ENCODE data around the gene TNFRSF11A. TPM values are rescaled to one million over a fixed set of nuclear protein-coding genes. Genes with fewer than 3 reads are reported as not detected.

The TNFRSF11A gene
- total RNA-seq, 5 donors from 2014 or later (not counting 1 experiment from before 2014, with no cell fraction given) = 0.41 to 4.6 (median 1.2) TPM

DNA sequence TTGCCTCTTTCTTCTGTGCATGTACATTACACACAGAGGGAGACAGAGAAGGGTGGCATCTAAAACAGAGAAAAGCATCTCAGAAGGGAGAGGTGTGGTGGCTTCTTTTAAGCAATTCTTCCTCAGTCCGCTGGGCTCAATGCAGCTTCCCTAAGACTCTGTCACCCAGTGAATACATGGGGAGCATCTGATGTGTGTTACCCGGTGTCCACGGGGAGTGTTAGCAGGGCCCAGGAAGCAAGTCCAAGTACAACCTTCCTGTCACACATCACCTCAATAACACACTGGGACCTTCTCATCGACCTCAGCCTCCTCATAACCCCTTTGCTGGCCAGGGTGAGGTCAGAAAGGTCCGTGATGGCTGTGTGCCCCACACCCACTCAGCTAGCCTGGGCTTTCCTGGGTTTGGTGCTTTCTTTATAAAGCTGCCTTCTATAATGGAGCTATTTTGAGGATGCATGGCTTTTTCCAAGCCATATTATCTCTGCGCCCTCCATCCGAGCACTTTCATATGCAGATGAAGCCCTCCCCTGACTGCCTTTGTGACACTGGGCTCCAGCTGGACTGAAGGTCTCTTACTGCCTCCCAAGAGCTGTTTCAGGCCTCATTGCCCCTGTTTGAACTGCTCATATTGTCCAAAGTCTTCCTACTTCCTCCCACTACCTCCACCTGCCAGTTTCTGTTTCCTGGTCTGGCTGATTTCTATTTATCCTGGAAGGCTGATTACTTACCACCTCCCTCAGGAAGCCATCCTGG is 21.4 kb downstream of the TNFRSF11A start:
- ATAC-seq (replicated peaks in 1 of 4) (peak in 1 of 4 experiments; percentile 13), DNase-seq (no peak)
- H3K27me3 Mint-ChIP-seq = peaks cover 0 to under 1% of the 10 kb centered on the region in 2 donors
- Histone ChIP-seq H3K36me3 (ENCODE audit: control insufficient read depth in 2 of 2, extremely low read depth in 1 of 2, insufficient read depth in 1 of 2, low read length in 1 of 2) (no peaks in the 10 kb centered on the region), H3K4me3 (ENCODE audit: control insufficient read depth in 1 of 2, extremely low read depth in 1 of 2, low read length in 1 of 2) (no peak overlapping the region), H3K27me3 (replicated peaks in 1 of 2; ENCODE audit: control insufficient read depth in 2 of 2, extremely low read depth in 1 of 2, insufficient read depth in 2 of 2, low read length in 1 of 2) (peaks cover 0 to 4% of the 10 kb centered on the region in 2 experiments), H3K4me1 (ENCODE audit: control insufficient read depth in 1 of 2, extremely low read depth in 1 of 2, insufficient read depth in 2 of 2, low read length in 2 of 2) (no peaks in the 10 kb centered on the region), H3K27ac (ENCODE audit: low read length) (no peak overlapping the region), H3K9me3 (no peaks in the 10 kb centered on the region)
- H3K4me3 Mint-ChIP-seq = no peak overlapping the region
- H3K27ac Mint-ChIP-seq = peak overlapping the region in 1 of 2 donors; percentile 15
- H3K9me3 Mint-ChIP-seq = no peaks in the 10 kb centered on the region
- H3K4me1 Mint-ChIP-seq = peaks cover 0 to 7% (median 0%) of the 10 kb centered on the region in 3 donors
- 91% methylated on average over 5 of the region's 7 CpGs for WGBS (ENCODE audit: insufficient coverage)
- ChIA-PET CTCF (no interaction called here), POLR2A (no interaction called here)
- H3K36me3 Mint-ChIP-seq = no peaks in the 10 kb centered on the region

- Histone ChIP-seq H3K9me3 (no peaks in the 10 kb centered on the region), H3K36me3 (ENCODE audit: control insufficient read depth in 2 of 2, extremely low read depth in 1 of 2, insufficient read depth in 1 of 2, low read length in 1 of 2) (no peaks in the 10 kb centered on the region), H3K27ac (ENCODE audit: low read length) (no peak overlapping the region), H3K4me3 (ENCODE audit: control insufficient read depth in 1 of 2, extremely low read depth in 1 of 2, low read length in 1 of 2) (no peak overlapping the region), H3K4me1 (ENCODE audit: control insufficient read depth in 1 of 2, extremely low read depth in 1 of 2, insufficient read depth in 2 of 2, low read length in 2 of 2) (no peaks in the 10 kb centered on the region), H3K27me3 (replicated peaks in 1 of 2; ENCODE audit: control insufficient read depth in 2 of 2, extremely low read depth in 1 of 2, insufficient read depth in 2 of 2, low read length in 1 of 2) (peaks cover 0 to under 1% of the 10 kb centered on the region in 2 experiments)
- DNase-seq = no peak
- no peaks in the 10 kb centered on the region for H3K27me3 Mint-ChIP-seq
- H3K27ac Mint-ChIP-seq = peak overlapping the region in 1 of 2 donors; percentile 15
- no peaks in the 10 kb centered on the region for H3K36me3 Mint-ChIP-seq
- H3K9me3 Mint-ChIP-seq = no peaks in the 10 kb centered on the region
- 59% methylated on average over 6 of the region's 6 CpGs for WGBS (ENCODE audit: insufficient coverage)
- ChIA-PET CTCF (interaction anchor here in 1 of 2 donors (0.7 kb wide), 1 partner anchor 217 kb away, joined by 3 read pairs; no protein-coding TSS in a partner anchor), POLR2A (interaction anchor here in 1 of 2 donors (0.7 kb wide), 1 partner anchor 47 kb away, joined by 5 read pairs; no protein-coding TSS in a partner anchor)
- peak in 1 of 4 experiments; percentile 41 for ATAC-seq (replicated peaks in 1 of 4)
- peaks cover 0 to 7% (median 0%) of the 10 kb centered on the region in 3 donors for H3K4me1 Mint-ChIP-seq
- H3K4me3 Mint-ChIP-seq = no peak overlapping the region
These were observed 22.0 kb downstream of the TNFRSF11A start for GRCh38 chr18:62347089-62347506.

DNA sequence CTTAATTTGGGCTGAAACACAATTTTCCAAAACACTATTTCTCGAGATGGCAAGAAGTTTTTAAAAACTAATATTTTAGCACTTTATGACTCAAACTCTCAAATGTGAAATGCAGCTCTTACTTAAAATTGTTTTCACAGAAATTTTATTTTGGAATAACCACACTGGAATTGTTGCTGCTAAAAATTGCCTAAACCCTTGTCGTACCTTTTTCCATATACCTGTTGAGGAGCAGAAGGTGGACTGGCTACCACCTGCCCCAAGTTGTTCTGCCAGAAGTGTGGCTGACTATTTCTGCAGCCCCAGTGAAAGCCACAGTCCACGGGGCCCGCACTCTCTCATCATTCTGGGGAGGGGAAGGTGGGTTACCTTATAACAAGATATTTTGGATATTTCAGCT is 23.4 kb downstream of the TNFRSF11A start:
- Histone ChIP-seq H3K36me3 (ENCODE audit: control insufficient read depth in 2 of 2, extremely low read depth in 1 of 2, insufficient read depth in 1 of 2, low read length in 1 of 2) (no peaks in the 10 kb centered on the region), H3K27me3 (replicated peaks in 1 of 2; ENCODE audit: control insufficient read depth in 2 of 2, extremely low read depth in 1 of 2, insufficient read depth in 2 of 2, low read length in 1 of 2) (no peaks in the 10 kb centered on the region), H3K4me3 (ENCODE audit: control insufficient read depth in 1 of 2, extremely low read depth in 1 of 2, low read length in 1 of 2) (no peak overlapping the region), H3K9me3 (no peaks in the 10 kb centered on the region), H3K27ac (ENCODE audit: low read length) (no peak overlapping the region), H3K4me1 (ENCODE audit: control insufficient read depth in 1 of 2, extremely low read depth in 1 of 2, insufficient read depth in 2 of 2, low read length in 2 of 2) (no peaks in the 10 kb centered on the region)
- H3K4me3 Mint-ChIP-seq = no peak overlapping the region
- ChIA-PET POLR2A (interaction anchor here in 1 of 2 donors (0.7 kb wide), 1 partner anchor 15 kb away, joined by 8 read pairs; no protein-coding TSS in a partner anchor), CTCF (no interaction called here)
- WGBS (ENCODE audit: insufficient coverage) = 100% methylated on average over 3 of the region's 4 CpGs
- peaks cover 0 to 7% (median 0%) of the 10 kb centered on the region in 3 donors for H3K4me1 Mint-ChIP-seq
- no peak for DNase-seq
- no peaks in the 10 kb centered on the region for H3K36me3 Mint-ChIP-seq
- H3K27ac Mint-ChIP-seq = no peak overlapping the region
- H3K27me3 Mint-ChIP-seq = no peaks in the 10 kb centered on the region
- no peaks in the 10 kb centered on the region for H3K9me3 Mint-ChIP-seq
- ATAC-seq (replicated peaks in 1 of 4) = no peak

- Histone ChIP-seq H3K4me3 (ENCODE audit: control insufficient read depth in 1 of 2, extremely low read depth in 1 of 2, low read length in 1 of 2) (no peak overlapping the region), H3K27me3 (replicated peaks in 1 of 2; ENCODE audit: control insufficient read depth in 2 of 2, extremely low read depth in 1 of 2, insufficient read depth in 2 of 2, low read length in 1 of 2) (peaks cover 0 to 3% of the 10 kb centered on the region in 2 experiments), H3K27ac (ENCODE audit: low read length) (no peak overlapping the region), H3K9me3 (no peaks in the 10 kb centered on the region), H3K36me3 (ENCODE audit: control insufficient read depth in 2 of 2, extremely low read depth in 1 of 2, insufficient read depth in 1 of 2, low read length in 1 of 2) (no peaks in the 10 kb centered on the region), H3K4me1 (ENCODE audit: control insufficient read depth in 1 of 2, extremely low read depth in 1 of 2, insufficient read depth in 2 of 2, low read length in 2 of 2) (no peaks in the 10 kb centered on the region)
- Mint-ChIP-seq H3K9me3 (no peaks in the 10 kb centered on the region), H3K27me3 (no peaks in the 10 kb centered on the region), H3K4me1 (no peaks in the 10 kb centered on the region), H3K36me3 (no peaks in the 10 kb centered on the region), H3K4me3 (no peak overlapping the region), H3K27ac (no peak overlapping the region)
- ChIA-PET POLR2A (interaction anchor here in 1 of 2 donors (0.6 kb wide), 1 partner anchor 564 kb away, joined by 9 read pairs; no protein-coding TSS in a partner anchor), CTCF (no interaction called here)
- DNase-seq (no peak), ATAC-seq (replicated peaks in 1 of 4) (no peak)
- 61% methylated on average over 4 of the region's 7 CpGs for WGBS (ENCODE audit: insufficient coverage)
These were observed 28.1 kb downstream of the TNFRSF11A start for GRCh38 chr18:62353170-62353569.

DNA sequence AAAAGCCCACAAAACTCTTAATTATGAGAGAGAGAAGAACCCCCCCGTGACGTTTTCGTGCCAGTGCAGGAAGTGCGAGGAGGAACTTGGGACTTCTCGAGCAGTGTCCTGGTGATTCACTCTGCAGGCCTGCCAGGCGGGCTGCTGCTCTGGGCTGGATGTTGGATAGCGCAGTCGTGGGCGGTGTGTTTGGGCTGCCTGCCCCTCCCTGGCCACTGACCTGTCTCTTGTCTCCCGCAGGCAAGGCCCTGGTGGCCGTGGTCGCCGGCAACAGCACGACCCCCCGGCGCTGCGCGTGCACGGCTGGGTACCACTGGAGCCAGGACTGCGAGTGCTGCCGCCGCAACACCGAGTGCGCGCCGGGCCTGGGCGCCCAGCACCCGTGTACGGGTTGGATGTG is 29.0 kb downstream of the TNFRSF11A start:
- Mint-ChIP-seq H3K9me3 (no peaks in the 10 kb centered on the region), H3K27me3 (no peaks in the 10 kb centered on the region), H3K4me3 (no peak overlapping the region), H3K36me3 (no peaks in the 10 kb centered on the region), H3K27ac (no peak overlapping the region), H3K4me1 (no peaks in the 10 kb centered on the region)
- ATAC-seq (replicated peaks in 1 of 4) (no peak), DNase-seq (no peak)
- Histone ChIP-seq H3K27ac (ENCODE audit: low read length) (no peak overlapping the region), H3K4me3 (ENCODE audit: control insufficient read depth in 1 of 2, extremely low read depth in 1 of 2, low read length in 1 of 2) (no peak overlapping the region), H3K27me3 (replicated peaks in 1 of 2; ENCODE audit: control insufficient read depth in 2 of 2, extremely low read depth in 1 of 2, insufficient read depth in 2 of 2, low read length in 1 of 2) (peaks cover 0 to 3% of the 10 kb centered on the region in 2 experiments), H3K9me3 (no peaks in the 10 kb centered on the region), H3K36me3 (ENCODE audit: control insufficient read depth in 2 of 2, extremely low read depth in 1 of 2, insufficient read depth in 1 of 2, low read length in 1 of 2) (no peaks in the 10 kb centered on the region), H3K4me1 (ENCODE audit: control insufficient read depth in 1 of 2, extremely low read depth in 1 of 2, insufficient read depth in 2 of 2, low read length in 2 of 2) (no peaks in the 10 kb centered on the region)
- ChIA-PET POLR2A (no interaction called here), CTCF (no interaction called here)
- 89% methylated on average over 29 of the region's 29 CpGs for WGBS (ENCODE audit: insufficient coverage)

GRCh38 chr18:62357079-62357719 is 32.1 kb downstream of the TNFRSF11A start:
- Mint-ChIP-seq H3K27ac (no peak overlapping the region), H3K9me3 (no peaks in the 10 kb centered on the region), H3K36me3 (no peaks in the 10 kb centered on the region), H3K4me3 (no peak overlapping the region), H3K4me1 (no peaks in the 10 kb centered on the region), H3K27me3 (no peaks in the 10 kb centered on the region)
- POLR2A ChIA-PET = no interaction called here
- DNase-seq (no peak), ATAC-seq (replicated peaks in 1 of 4) (no peak)
- CTCF ChIA-PET = no interaction called here
- 50% methylated on average over 2 of the region's 5 CpGs for WGBS (ENCODE audit: insufficient coverage)
- H3K9me3 ChIP-seq = no peaks in the 10 kb centered on the region
- no peaks in the 10 kb centered on the region for H3K4me1 ChIP-seq (ENCODE audit: control insufficient read depth in 1 of 2, extremely low read depth in 1 of 2, insufficient read depth in 2 of 2, low read length in 2 of 2)
- H3K27me3 ChIP-seq (replicated peaks in 1 of 2; ENCODE audit: control insufficient read depth in 2 of 2, extremely low read depth in 1 of 2, insufficient read depth in 2 of 2, low read length in 1 of 2) = peaks cover 0 to 3% of the 10 kb centered on the region in 2 experiments
- no peak overlapping the region for H3K4me3 ChIP-seq (ENCODE audit: control insufficient read depth in 1 of 2, extremely low read depth in 1 of 2, low read length in 1 of 2)
- no peaks in the 10 kb centered on the region for H3K36me3 ChIP-seq (ENCODE audit: control insufficient read depth in 2 of 2, extremely low read depth in 1 of 2, insufficient read depth in 1 of 2, low read length in 1 of 2)
- H3K27ac ChIP-seq (ENCODE audit: low read length) = no peak overlapping the region

Data from T-cell (primary cell).